HG03159 (cell line): Measurements from ENCODE around the gene BZW2.

Experiments
- ATAC-seq: cut with Tn5 transposase; IDR thresholded peaks from one replicate; pipeline ENCODE4 v1.9.1; 2021; ENCODE audit warnings: mild to moderate bottlenecking, moderate library complexity; ENCODE audit not compliant: unreplicated experiment

Gene BZW2

GRCh38 chr7:16712916-16713315 lies 66.9 kb downstream of the BZW2 start:
- no peak for ATAC-seq

- ATAC-seq = no peak
Observed at GRCh38 chr7:16715928-16716327, 69.9 kb downstream of the BZW2 start.

- no peak for ATAC-seq
Observed at GRCh38 chr7:16718111-16718656, 72.2 kb downstream of the BZW2 start.

GRCh38 chr7:16719699-16720098 lies 73.7 kb downstream of the BZW2 start:
- ATAC-seq = no peak

GRCh38 chr7:16721541-16721940 lies 75.6 kb downstream of the BZW2 start:
- no peak for ATAC-seq

- no peak for ATAC-seq
Observed at GRCh38 chr7:16724344-16724743, 78.4 kb downstream of the BZW2 start.

GRCh38 chr7:16726189-16726588 lies 80.2 kb downstream of the BZW2 start:
- ATAC-seq = no peak

- no peak for ATAC-seq
Observed at GRCh38 chr7:16727736-16728135, 81.8 kb downstream of the BZW2 start.

- no peak for ATAC-seq
Observed at GRCh38 chr7:16728811-16729210, 82.8 kb downstream of the BZW2 start.

GRCh38 chr7:16729541-16729940 lies 83.6 kb downstream of the BZW2 start:
- no peak for ATAC-seq

- no peak for ATAC-seq
Observed at GRCh38 chr7:16730937-16731336, 85.0 kb downstream of the BZW2 start.

- ATAC-seq = no peak
Observed at GRCh38 chr7:16732828-16733227, 86.8 kb downstream of the BZW2 start.

- no peak for ATAC-seq
Observed at GRCh38 chr7:16734148-16734726, 88.3 kb downstream of the BZW2 start.

GRCh38 chr7:16735020-16735419 lies 89.0 kb downstream of the BZW2 start:
- ATAC-seq = no peak

GRCh38 chr7:16738011-16738688 lies 92.2 kb downstream of the BZW2 start:
- ATAC-seq = no peak

GRCh38 chr7:16739863-16740622 lies 94.1 kb downstream of the BZW2 start:
- no peak for ATAC-seq

- ATAC-seq = no peak
Observed at GRCh38 chr7:16740623-16740953, 94.6 kb downstream of the BZW2 start.

GRCh38 chr7:16740996-16741395 lies 95.0 kb downstream of the BZW2 start:
- ATAC-seq = no peak

- no peak for ATAC-seq
Observed at GRCh38 chr7:16741676-16742075, 95.7 kb downstream of the BZW2 start.

GRCh38 chr7:16742547-16742946 lies 96.6 kb downstream of the BZW2 start:
- no peak for ATAC-seq

- no peak for ATAC-seq
Observed at GRCh38 chr7:16743236-16743635, 97.3 kb downstream of the BZW2 start.
